ENCODE data around the gene SPINDOC.

DNA sequence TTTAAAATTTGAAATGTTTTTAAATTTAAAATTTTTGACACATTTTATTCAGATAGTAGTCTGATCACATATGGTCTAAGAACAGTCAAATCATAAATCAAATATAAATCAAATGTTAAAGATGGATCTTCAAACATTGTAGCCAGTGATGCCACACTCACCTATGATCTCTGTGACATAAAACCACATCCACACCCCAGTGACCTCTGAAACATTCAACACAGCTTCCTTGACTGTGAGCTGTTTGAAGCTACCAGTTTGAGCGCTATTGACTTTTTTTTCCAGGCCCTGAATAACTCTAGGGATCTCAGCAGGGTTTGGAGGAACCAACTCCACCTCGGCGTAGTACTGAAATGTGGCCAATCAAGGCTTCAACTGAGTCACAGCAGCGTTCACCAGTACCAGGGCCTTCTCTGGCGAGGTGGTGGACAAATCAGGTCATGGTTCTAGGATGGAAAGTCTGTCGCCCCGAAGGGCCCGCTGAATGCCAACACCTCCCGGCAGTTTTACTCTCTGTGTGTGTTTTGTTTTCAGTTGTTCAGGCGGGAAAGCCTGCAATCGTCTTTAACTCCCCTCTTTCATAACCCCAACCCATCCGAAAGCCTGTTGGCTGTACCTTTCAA is 21.4 kb downstream of the SPINDOC start:
- TF ChIP-seq CTCF (IDR thresholded peaks at IDR 0.05 in 2 of 3, conservative IDR thresholded peaks at IDR 0.05 in 1 of 3; ENCODE audit: borderline replicate concordance in 1 of 3, insufficient read depth in 1 of 3, low read depth in 2 of 3, low read length in 2 of 3), result no peak
- TF ChIP-seq, protein P1, sequence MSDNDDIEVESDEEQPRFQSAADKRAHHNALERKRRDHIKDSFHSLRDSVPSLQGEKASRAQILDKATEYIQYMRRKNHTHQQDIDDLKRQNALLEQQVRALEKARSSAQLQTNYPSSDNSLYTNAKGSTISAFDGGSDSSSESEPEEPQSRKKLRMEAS (IDR thresholded peaks at IDR 0.05), result no peak
- no peak for TF ChIP-seq POLR2A (IDR thresholded peaks at IDR 0.05; ENCODE audit: borderline replicate concordance, extremely low read depth, insufficient read depth, insufficient read length)
- TF ChIP-seq EZH2 (IDR thresholded peaks at IDR 0.05), result no peak
- TF ChIP-seq EZH2phosphoT487 (IDR thresholded peaks at IDR 0.05; ENCODE audit: borderline replicate concordance), result no peak
- TF ChIP-seq RAD21 (IDR thresholded peaks at IDR 0.05; ENCODE audit: low read depth), result no peak
- no peak for TF ChIP-seq POLR2AphosphoS5 (IDR thresholded peaks at IDR 0.05; ENCODE audit: low read depth, low read length)
- TF ChIP-seq ZBTB33 (IDR thresholded peaks at IDR 0.05; ENCODE audit: extremely low read depth, insufficient replicate concordance, low read length), result no peak
- no peak for TF ChIP-seq JUND (IDR thresholded peaks at IDR 0.05)
- TF ChIP-seq, protein P2, sequence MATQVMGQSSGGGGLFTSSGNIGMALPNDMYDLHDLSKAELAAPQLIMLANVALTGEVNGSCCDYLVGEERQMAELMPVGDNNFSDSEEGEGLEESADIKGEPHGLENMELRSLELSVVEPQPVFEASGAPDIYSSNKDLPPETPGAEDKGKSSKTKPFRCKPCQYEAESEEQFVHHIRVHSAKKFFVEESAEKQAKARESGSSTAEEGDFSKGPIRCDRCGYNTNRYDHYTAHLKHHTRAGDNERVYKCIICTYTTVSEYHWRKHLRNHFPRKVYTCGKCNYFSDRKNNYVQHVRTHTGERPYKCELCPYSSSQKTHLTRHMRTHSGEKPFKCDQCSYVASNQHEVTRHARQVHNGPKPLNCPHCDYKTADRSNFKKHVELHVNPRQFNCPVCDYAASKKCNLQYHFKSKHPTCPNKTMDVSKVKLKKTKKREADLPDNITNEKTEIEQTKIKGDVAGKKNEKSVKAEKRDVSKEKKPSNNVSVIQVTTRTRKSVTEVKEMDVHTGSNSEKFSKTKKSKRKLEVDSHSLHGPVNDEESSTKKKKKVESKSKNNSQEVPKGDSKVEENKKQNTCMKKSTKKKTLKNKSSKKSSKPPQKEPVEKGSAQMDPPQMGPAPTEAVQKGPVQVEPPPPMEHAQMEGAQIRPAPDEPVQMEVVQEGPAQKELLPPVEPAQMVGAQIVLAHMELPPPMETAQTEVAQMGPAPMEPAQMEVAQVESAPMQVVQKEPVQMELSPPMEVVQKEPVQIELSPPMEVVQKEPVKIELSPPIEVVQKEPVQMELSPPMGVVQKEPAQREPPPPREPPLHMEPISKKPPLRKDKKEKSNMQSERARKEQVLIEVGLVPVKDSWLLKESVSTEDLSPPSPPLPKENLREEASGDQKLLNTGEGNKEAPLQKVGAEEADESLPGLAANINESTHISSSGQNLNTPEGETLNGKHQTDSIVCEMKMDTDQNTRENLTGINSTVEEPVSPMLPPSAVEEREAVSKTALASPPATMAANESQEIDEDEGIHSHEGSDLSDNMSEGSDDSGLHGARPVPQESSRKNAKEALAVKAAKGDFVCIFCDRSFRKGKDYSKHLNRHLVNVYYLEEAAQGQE (IDR thresholded peaks at IDR 0.05; ENCODE audit: low read depth), result no peak
